Globus pallidus (tissue), 1 donor: Measurements from ENCODE around the gene PCDHA4.
"Not testable (repeated sequence)": the region's sequence is repeated elsewhere in the genome, so short reads cannot be mapped to it uniquely, and the experiment has no call there.

Experiments used
- DNase-seq: peaks from one replicate; pipeline ENCODE4 v3.0.0-alpha.2; 2015; ENCODE audit warnings: low spot score

PCDHA4 gene

DNA sequence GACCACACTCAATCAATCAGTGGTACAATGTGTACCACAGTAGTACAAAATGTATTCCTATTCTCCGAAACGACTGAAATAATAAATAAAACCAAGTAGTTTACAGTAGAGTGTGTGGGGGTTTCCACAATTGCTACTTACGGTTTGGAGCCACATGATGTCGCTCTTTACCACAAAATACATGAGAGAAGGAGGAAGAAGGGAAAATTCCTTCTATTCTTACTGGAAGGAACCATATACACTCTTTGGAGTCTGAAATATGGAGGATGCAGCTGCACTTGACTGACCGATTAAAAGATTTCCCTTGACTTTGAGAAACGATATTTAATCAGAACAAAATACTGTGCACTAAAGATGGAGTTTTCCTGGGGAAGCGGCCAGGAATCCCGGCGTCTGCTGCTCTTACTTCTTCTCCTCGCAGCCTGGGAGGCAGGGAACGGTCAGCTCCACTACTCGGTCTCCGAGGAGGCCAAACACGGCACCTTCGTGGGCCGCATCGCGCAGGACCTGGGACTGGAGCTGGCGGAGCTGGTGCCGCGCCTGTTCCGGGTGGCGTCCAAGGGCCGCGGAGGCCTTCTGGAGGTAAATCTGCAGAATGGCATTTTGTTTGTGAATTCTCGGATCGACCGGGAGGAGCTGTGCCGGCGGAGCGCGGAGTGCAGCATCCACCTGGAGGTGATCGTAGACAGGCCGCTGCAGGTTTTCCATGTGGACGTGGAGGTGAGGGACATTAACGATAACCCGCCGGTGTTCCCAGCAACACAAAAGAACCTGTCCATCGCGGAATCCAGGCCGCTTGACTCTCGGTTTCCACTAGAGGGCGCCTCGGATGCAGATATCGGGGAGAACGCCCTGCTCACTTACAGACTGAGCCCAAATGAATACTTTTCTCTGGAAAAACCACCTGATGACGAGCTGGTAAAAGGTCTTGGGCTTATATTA is at the start of gene PCDHA4:
Gene PCDHA4, plus strand, starts transcription at position 235 of the 942 bp plus-strand sequence.
- DNase-seq = peak; percentile 59

DNA sequence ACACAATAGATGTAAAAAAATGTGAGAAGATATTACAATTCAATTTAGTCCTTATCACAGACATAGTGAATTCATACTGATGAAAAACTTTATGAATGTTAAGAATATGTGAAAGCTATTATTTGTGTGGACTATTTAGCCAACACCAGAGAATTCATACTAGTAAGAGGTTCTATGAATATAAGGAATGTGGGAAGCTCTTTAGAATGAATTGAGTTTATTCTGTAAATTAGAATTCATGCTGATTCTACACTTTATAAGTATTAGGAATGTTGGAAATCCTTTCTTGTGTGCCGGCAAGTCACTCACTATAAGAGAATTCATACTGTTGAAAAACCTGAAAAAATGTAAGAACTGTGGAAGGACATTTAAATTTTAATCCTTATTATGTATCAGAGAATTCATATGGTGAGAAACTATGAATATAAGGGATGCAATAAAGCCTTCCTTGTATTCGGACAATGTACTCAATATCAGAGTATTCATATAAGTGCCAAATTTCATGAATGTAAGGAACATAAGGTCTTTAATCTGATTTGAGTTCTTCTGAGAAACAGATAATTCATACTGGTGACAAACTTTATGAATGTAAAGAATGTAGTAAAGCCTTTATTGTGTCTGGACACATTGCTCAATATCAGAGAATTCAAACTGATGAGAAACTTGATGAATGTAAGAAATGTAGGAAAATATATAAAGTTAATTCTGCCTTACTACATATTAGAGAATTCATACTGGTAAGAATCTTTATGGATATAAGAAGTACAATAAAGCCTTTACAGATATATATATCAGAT is 42.5 kb upstream of the PCDHA4 start:
- DNase-seq = no peak

DNA sequence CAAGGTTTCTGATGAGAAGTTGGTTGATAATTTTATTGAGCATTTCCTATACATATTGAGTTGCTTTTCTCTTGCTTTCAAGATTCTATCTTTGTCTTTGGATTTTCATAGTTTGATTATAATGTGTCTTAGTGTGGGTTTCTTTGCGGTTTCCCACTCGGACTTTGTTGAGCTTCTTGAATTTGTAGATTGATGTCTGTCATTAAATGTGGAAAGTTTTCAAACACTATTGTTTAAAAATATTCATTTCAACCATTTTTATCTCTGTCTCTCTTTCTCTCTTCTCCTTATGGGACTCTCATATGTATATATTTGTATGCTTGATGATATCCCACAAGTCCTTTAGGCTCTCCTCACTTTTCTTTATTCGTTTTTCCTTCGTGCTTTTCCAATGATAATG is 39.4 kb upstream of the PCDHA4 start:
- no peak for DNase-seq

DNA sequence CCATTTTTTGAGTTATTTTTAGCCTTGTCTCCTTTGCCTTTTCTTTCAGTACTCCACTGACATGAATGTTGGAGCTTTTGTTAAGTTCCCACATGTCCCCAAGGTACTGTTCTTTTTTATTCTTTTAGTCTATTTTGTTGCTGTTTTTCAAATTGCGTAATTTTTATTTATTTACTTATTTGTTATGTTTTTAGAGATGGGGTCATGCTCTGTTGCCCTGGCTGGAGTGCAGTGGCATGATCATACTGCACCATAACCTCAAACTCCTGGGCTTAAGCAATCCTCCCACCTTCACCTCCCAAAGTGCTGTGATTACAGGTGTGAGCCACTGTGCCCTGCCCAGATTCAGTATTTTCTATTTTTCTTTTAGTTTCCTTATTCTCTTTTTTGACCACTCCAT is 26.4 kb upstream of the PCDHA4 start:
- DNase-seq = no peak

DNA sequence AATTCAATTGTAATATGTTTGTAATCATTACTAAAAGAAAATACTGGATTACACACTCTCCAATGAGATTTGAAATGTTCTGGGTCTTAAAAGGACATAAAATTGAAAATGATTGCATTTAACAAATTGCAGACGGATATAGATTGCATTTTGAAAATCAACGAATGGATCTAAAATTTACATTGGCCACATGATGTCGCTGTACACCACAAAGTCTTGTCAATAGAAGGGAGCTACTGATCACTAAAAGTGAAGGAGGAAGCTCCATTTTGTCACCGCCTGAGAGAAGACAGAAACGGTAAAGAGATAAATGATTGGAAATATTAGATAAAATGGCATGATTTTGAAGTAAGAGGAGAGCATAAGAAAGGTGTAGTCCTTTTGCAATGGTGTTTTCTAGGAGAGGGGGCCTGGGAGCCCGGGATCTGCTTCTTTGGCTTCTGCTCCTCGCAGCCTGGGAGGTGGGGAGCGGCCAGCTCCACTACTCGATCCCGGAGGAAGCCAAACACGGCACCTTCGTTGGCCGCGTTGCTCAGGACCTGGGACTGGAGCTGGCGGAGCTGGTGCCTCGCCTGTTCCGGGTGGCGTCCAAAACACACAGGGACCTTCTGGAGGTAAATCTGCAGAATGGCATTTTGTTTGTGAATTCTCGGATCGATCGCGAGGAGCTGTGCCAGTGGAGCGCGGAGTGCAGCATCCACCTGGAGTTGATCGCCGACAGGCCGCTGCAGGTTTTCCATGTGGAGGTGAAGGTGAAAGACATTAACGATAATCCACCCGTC is 20.8 kb upstream of the PCDHA4 start, which contains the start of gene PCDHA1:
Gene PCDHA1, plus strand, starts transcription at position 236 of the 782 bp plus-strand sequence.
- DNase-seq = peak; percentile 35

DNA sequence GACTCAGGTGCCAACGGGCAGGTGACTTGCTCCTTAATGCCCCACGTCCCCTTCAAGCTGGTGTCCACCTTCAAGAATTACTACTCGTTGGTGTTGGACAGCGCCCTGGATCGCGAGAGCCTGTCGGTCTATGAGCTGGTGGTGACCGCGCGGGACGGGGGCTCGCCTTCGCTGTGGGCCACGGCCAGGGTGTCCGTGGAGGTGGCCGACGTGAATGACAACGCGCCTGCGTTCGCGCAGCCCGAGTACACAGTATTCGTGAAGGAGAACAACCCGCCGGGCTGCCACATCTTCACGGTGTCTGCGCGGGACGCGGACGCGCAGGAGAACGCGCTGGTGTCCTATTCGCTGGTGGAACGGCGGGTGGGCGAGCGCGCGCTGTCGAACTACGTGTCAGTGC is 19.4 kb upstream of the PCDHA4 start:
- not testable (repeated sequence) for DNase-seq

DNA sequence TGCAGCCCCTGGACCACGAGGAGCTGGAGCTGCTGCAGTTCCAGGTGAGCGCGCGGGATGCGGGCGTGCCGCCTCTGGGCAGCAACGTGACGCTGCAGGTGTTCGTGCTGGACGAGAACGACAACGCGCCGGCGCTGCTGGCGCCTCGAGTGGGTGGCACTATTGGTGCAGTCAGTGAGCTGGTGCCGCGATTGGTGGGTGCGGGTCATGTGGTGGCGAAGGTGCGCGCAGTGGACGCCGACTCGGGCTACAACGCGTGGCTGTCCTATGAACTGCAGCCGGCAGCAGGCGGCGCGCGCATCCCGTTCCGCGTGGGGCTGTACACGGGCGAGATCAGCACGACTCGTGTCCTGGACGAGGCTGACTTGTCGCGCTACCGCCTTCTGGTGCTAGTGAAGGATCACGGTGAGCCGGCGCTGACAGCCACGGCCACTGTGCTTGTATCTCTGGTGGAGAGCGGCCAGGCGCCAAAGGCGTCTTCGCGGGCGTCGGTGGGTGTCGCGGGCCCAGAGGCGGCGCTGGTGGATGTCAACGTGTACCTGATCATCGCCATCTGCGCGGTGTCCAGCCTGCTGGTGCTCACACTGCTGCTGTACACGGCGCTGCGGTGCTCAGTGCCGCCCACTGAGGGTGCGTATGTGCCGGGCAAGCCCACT is 18.9 kb upstream of the PCDHA4 start:
- not testable (repeated sequence) for DNase-seq

DNA sequence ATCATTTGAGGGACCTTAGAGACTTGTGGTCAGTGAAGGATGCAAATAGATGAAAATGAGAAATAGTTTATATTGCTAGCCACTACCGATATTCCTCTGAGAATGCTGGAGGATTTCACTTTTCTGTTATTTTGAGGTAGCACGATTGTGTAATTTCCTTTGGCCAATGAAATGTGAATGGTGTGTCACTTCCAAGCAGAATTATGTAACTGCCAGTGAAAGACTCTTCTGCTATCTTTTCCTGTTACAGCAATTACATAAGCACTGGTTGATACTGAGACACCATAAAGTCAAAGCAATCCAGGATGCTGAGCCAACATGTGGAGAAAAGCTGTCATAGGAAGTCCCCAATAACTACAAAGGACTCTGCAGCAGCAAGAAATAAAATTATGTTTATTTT is 15.8 kb upstream of the PCDHA4 start:
- no peak for DNase-seq

DNA sequence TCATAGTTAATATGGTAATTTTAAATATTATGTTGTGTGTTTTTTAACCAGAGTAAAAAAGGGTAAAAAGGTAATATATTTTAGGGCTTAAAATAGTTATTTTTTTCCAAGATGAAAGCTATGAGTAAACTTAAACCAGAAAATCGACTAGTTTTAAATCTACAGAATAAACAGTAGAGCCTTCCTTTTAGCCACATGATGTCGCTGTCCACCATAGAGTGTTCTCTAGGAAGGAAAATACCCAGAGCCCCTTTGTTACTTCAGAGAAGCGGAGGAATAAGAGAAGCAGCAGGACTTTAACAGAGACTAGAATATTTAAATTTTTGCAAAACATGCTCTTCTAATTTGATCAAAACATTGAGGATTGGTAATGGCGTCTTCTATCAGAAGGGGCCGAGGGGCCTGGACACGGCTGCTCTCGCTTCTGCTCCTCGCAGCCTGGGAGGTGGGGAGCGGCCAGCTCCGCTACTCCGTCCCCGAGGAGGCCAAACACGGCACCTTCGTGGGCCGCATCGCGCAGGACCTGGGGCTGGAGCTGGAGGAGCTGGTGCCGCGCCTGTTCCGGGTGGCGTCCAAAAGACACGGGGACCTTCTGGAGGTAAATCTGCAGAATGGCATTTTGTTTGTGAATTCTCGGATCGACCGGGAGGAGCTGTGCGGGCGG is 12.1 kb upstream of the PCDHA4 start, which contains the start of gene PCDHA2:
Gene PCDHA2, plus strand, starts transcription at position 258 of the 664 bp plus-strand sequence.
- DNase-seq = peak; percentile 53

DNA sequence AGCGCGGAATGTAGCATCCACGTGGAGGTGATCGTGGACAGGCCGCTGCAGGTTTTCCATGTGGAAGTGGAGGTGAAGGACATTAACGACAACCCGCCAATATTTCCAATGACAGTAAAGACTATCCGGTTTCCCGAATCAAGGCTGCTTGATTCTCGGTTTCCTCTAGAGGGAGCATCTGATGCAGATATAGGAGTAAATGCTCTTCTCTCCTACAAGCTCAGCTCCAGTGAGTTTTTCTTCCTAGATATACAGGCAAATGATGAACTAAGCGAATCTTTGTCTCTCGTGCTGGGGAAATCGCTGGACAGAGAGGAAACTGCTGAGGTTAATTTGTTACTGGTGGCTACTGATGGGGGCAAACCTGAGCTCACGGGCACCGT is 11.6 kb upstream of the PCDHA4 start:
- DNase-seq = peak; percentile 33

DNA sequence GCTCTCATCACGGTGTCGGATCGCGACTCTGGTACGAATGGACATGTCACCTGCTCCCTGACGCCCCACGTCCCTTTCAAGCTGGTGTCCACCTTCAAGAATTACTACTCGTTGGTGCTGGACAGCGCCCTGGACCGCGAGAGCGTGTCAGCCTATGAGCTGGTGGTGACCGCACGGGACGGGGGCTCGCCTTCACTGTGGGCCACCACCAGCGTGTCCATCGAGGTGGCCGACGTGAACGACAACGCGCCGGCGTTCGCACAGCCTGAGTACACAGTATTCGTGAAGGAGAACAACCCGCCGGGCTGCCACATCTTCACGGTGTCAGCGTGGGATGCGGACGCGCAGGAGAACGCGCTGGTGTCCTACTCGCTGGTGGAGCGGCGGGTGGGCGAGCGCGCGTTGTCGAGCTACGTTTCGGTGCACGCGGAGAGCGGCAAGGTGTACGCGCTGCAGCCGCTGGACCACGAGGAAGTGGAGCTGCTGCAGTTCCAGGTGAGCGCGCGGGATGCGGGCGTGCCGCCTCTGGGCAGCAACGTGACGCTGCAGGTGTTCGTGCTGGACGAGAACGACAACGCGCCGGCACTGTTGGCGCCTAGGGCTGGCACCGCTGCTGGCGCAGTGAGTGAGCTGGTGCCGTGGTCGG is 10.7 kb upstream of the PCDHA4 start:
- DNase-seq = not testable (repeated sequence)

DNA sequence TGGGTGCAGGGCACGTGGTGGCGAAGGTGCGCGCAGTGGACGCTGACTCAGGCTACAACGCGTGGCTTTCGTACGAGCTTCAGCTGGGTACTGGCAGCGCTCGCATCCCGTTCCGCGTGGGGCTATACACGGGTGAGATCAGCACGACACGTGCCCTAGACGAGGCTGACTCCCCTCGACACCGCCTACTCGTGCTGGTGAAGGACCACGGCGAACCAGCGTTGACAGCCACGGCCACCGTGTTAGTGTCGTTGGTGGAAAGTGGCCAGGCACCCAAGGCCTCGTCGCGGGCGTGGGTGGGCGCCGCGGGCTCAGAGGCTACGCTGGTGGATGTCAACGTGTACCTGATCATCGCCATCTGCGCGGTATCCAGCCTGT is 10.2 kb upstream of the PCDHA4 start:
- DNase-seq = no peak

DNA sequence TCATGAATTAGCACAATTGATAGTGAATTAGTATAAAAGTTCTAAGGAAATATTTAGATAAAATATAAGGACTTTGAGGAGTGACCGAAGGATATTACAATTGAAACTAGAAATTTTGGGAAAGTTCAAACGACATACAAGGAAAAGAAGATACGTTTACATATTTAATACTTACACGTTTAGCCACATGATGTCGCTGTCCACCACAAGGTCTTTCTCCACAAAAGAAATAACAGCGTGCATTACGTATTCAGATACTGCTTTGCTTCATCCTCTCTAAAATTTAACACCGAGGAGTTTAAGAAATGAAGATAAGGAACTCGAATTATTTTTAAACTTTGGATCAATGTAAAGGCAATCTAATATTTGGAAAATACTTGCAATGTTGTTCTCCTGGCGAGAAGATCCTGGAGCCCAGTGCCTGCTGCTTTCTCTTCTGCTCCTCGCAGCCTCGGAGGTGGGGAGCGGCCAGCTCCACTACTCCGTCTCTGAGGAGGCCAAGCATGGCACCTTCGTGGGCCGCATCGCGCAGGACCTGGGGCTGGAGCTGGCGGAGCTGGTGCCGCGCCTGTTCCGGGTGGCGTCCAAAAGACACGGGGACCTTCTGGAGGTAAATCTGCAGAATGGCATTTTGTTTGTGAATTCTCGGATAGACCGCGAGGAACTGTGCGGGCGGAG is 5.9 kb upstream of the PCDHA4 start, which contains the start of gene PCDHA3:
Gene PCDHA3, plus strand, starts transcription at position 242 of the 678 bp plus-strand sequence.
- peak; percentile 70 for DNase-seq

DNA sequence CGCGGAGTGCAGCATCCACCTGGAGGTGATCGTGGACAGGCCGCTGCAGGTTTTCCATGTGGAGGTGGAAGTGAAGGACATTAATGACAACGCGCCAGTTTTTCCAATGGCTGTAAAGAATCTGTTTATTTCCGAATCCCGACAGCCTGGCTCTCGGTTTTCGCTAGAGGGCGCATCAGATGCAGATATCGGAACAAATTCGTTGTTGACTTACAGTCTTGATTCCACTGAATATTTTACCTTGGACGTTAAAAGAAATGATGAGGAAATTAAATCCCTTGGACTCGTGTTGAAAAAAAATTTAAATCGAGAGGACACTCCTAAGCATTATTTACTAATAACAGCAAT is 5.4 kb upstream of the PCDHA4 start:
- DNase-seq = peak; percentile 61

DNA sequence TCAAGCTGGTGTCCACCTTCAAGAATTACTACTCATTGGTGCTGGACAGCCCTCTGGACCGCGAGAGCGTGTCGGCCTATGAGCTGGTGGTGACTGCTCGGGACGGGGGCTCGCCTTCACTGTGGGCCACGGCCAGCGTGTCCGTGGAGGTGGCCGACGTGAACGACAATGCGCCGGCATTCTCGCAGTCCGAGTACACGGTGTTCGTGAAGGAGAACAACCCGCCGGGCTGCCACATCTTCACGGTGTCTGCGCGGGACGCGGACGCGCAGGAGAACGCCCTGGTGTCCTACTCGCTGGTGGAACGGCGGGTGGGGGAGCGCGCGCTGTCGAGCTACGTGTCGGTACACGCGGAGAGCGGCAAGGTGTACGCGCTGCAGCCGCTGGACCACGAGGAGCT is 4.5 kb upstream of the PCDHA4 start:
- DNase-seq = not testable (repeated sequence)

DNA sequence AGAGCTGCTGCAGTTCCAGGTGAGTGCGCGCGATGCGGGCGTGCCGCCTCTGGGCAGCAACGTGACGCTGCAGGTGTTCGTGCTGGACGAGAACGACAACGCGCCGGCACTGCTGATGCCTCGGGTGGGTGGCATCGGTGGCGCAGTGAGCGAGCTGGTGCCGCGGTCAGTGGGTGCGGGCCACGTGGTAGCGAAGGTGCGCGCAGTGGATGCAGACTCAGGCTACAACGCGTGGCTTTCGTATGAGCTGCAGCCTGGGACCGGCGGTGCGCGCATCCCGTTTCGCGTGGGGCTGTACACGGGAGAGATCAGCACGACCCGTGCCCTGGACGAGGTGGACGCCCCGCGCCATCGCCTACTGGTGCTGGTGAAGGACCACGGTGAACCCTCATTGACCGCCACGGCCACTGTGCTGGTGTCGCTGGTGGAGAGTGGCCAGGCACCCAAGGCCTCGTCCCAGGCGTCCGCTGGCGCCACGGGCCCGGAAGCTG is 4.0 kb upstream of the PCDHA4 start:
- no peak for DNase-seq

DNA sequence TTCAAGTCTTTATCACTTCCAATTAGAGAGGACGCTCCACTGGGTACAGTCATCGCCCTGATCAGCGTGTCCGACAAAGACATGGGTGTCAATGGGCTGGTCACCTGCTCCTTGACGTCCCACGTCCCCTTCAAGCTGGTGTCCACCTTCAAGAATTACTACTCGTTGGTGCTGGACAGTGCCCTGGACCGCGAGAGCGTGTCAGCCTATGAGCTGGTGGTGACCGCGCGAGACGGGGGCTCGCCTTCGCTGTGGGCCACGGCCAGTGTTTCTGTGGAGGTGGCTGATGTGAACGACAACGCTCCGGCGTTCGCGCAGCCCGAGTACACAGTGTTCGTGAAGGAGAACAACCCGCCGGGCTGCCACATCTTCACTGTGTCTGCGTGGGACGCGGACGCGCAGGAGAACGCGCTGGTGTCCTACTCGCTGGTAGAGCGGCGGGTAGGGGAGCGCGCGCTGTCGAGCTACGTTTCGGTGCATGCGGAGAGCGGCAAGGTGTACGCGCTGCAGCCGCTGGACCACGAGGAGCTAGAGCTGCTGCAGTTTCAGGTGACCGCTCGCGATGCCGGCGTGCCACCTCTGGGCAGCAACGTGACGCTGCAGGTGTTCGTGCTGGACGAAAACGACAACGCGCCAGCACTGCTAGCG is 1.5 kb downstream of the PCDHA4 start:
- not testable (repeated sequence) for DNase-seq

DNA sequence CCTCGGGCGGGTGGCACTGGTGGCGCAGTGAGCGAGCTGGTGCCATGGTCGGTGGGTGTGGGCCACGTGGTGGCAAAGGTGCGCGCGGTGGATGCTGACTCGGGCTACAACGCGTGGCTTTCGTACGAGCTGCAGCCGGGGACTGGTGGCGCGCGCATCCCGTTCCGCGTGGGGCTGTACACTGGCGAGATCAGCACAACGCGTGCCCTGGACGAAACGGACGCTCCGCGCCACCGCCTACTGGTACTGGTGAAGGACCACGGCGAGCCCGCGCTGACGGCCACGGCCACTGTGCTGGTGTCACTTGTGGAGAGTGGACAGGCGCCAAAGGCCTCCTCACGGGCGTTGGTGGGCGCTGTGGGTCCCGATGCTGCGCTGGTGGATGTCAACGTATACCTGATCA is 2.0 kb downstream of the PCDHA4 start:
- DNase-seq = no peak
